ENCODE measurements around the gene NCKIPSD. TPM values are rescaled to one million over a fixed set of nuclear protein-coding genes. Genes with fewer than 3 reads are reported as not detected.
A peak's percentile ranks its signal among the peaks of the same experiment; 100 is the strongest.

NCKIPSD gene
- total and polyA plus RNA-seq, 4 donors = 9.0 to 22.0 (median 11.6) TPM

- Histone ChIP-seq H3K36me3 (ENCODE audit: control insufficient read depth in 4 of 4, insufficient read depth in 4 of 4, low read length in 4 of 4) (peaks cover 2 to 42% (median 27%) of the 10 kb centered on the region in 4 donors), H3K4me1 (ENCODE audit: control insufficient read depth in 5 of 5, insufficient read depth in 5 of 5, low read length in 5 of 5) (peaks cover 3 to 21% (median 17%) of the 10 kb centered on the region in 5 donors), H3K4me3 (no peak overlapping the region), H3K27me3 (ENCODE audit: control insufficient read depth in 3 of 3, insufficient read depth in 3 of 3, low read length in 2 of 3) (no peaks in the 10 kb centered on the region), H3K27ac (ENCODE audit: low read depth in 1 of 2, low read length in 1 of 2) (peak overlapping the region in 1 of 2 donors; percentile 47), H3K9me3 (ENCODE audit: control insufficient read depth in 4 of 4, insufficient read depth in 3 of 4, low read length in 3 of 4) (no peaks in the 10 kb centered on the region), H3K9ac (ENCODE audit: insufficient read depth in 1 of 2, low read length in 2 of 2) (no peak overlapping the region)
- DNase-seq (no peak), ATAC-seq (ENCODE audit: insufficient read depth, low FRiP score) (no peak)
- WGBS, 2 donors = 60 to 83% methylated on average over 2 of the region's 2 CpGs
- TF ChIP-seq CTCF (IDR thresholded peaks at IDR 0.05; ENCODE audit: control extremely low read depth, extremely low read depth) = no peak
These were observed 26.0 kb upstream of the NCKIPSD start for GRCh38 chr3:48711727-48712126.

GRCh38 chr3:48709051-48709461 is 23.3 kb upstream of the NCKIPSD start:
- peaks cover 3 to 15% (median 9%) of the 10 kb centered on the region in 5 donors for H3K4me1 ChIP-seq (ENCODE audit: control insufficient read depth in 5 of 5, insufficient read depth in 5 of 5, low read length in 5 of 5)
- no peak for TF ChIP-seq CTCF (IDR thresholded peaks at IDR 0.05; ENCODE audit: control extremely low read depth, extremely low read depth)
- no peaks in the 10 kb centered on the region for H3K27me3 ChIP-seq (ENCODE audit: control insufficient read depth in 3 of 3, insufficient read depth in 3 of 3, low read length in 2 of 3)
- H3K9ac ChIP-seq (ENCODE audit: insufficient read depth in 1 of 2, low read length in 2 of 2) = no peak overlapping the region
- no peaks in the 10 kb centered on the region for H3K9me3 ChIP-seq (ENCODE audit: control insufficient read depth in 4 of 4, insufficient read depth in 3 of 4, low read length in 3 of 4)
- no peak overlapping the region for H3K4me3 ChIP-seq
- peaks cover 2 to 41% (median 25%) of the 10 kb centered on the region in 4 donors for H3K36me3 ChIP-seq (ENCODE audit: control insufficient read depth in 4 of 4, insufficient read depth in 4 of 4, low read length in 4 of 4)
- H3K27ac ChIP-seq (ENCODE audit: low read depth in 1 of 2, low read length in 1 of 2) = peak overlapping the region in 1 of 2 donors; percentile 53
- WGBS, 2 donors = 65 to 72% methylated on average over 7 of the region's 7 CpGs
- DNase-seq (no peak), ATAC-seq (ENCODE audit: insufficient read depth, low FRiP score) (no peak)

- ATAC-seq (ENCODE audit: insufficient read depth, low FRiP score) (no peak), DNase-seq (no peak)
- Histone ChIP-seq H3K4me1 (ENCODE audit: control insufficient read depth in 5 of 5, insufficient read depth in 5 of 5, low read length in 5 of 5) (peaks cover 3 to 15% (median 9%) of the 10 kb centered on the region in 5 donors), H3K27ac (ENCODE audit: low read depth in 1 of 2, low read length in 1 of 2) (no peak overlapping the region), H3K9ac (ENCODE audit: insufficient read depth in 1 of 2, low read length in 2 of 2) (no peak overlapping the region), H3K9me3 (ENCODE audit: control insufficient read depth in 4 of 4, insufficient read depth in 3 of 4, low read length in 3 of 4) (no peaks in the 10 kb centered on the region), H3K36me3 (ENCODE audit: control insufficient read depth in 4 of 4, insufficient read depth in 4 of 4, low read length in 4 of 4) (peaks cover 2 to 41% (median 25%) of the 10 kb centered on the region in 4 donors), H3K27me3 (ENCODE audit: control insufficient read depth in 3 of 3, insufficient read depth in 3 of 3, low read length in 2 of 3) (no peaks in the 10 kb centered on the region), H3K4me3 (no peak overlapping the region)
- no peak for TF ChIP-seq CTCF (IDR thresholded peaks at IDR 0.05; ENCODE audit: control extremely low read depth, extremely low read depth)
- 43 to 74% methylated on average over 2 of the region's 2 CpGs for WGBS, 2 donors
These were observed 22.8 kb upstream of the NCKIPSD start for GRCh38 chr3:48708481-48708889.

GRCh38 chr3:48707157-48707556 is 21.4 kb upstream of the NCKIPSD start:
- no peak for TF ChIP-seq CTCF (IDR thresholded peaks at IDR 0.05; ENCODE audit: control extremely low read depth, extremely low read depth)
- no peaks in the 10 kb centered on the region for H3K9me3 ChIP-seq (ENCODE audit: control insufficient read depth in 4 of 4, insufficient read depth in 3 of 4, low read length in 3 of 4)
- H3K4me3 ChIP-seq = no peak overlapping the region
- H3K9ac ChIP-seq (ENCODE audit: insufficient read depth in 1 of 2, low read length in 2 of 2) = no peak overlapping the region
- H3K27ac ChIP-seq (ENCODE audit: low read depth in 1 of 2, low read length in 1 of 2) = no peak overlapping the region
- DNase-seq (no peak), ATAC-seq (ENCODE audit: insufficient read depth, low FRiP score) (no peak)
- peaks cover 2 to 45% (median 27%) of the 10 kb centered on the region in 4 donors for H3K36me3 ChIP-seq (ENCODE audit: control insufficient read depth in 4 of 4, insufficient read depth in 4 of 4, low read length in 4 of 4)
- peaks cover 0 to 11% (median 4%) of the 10 kb centered on the region in 5 donors for H3K4me1 ChIP-seq (ENCODE audit: control insufficient read depth in 5 of 5, insufficient read depth in 5 of 5, low read length in 5 of 5)
- 85 to 92% methylated on average over 5 of the region's 5 CpGs for WGBS, 2 donors
- no peaks in the 10 kb centered on the region for H3K27me3 ChIP-seq (ENCODE audit: control insufficient read depth in 3 of 3, insufficient read depth in 3 of 3, low read length in 2 of 3)
